GM19372 (cell line): ENCODE measurements around the gene DDX23.
"Not testable (repeated sequence)": the region's sequence is repeated elsewhere in the genome, so short reads cannot be mapped to it uniquely, and the experiment has no call there.

Experiments
- ATAC-seq: cut with Tn5 transposase; IDR thresholded peaks from one replicate; pipeline ENCODE4 v1.9.1; 2021; ENCODE audit warnings: mild to moderate bottlenecking, low read depth, moderate library complexity; ENCODE audit not compliant: unreplicated experiment

Gene DDX23

DNA sequence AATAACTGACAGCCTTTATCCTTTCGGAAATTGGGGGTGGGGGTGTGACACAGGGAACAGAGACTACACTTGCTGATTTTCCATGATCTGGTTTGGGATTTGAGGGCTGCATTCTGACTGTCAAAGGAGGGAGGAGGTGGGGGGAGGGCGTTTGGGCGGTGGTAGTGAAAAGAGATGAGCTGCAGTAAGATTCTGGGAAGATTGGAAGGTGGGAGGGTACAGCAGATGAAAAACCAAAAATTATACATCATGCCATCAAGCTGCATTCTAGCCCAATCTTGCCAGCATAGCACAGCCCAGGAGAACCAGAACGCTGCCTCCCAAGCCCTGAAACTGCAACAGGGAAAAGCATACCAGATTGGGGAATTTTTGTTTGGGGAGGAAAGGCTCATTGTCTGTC, 11.3 kb upstream of the DDX23 start:
- ATAC-seq: no peak

DNA sequence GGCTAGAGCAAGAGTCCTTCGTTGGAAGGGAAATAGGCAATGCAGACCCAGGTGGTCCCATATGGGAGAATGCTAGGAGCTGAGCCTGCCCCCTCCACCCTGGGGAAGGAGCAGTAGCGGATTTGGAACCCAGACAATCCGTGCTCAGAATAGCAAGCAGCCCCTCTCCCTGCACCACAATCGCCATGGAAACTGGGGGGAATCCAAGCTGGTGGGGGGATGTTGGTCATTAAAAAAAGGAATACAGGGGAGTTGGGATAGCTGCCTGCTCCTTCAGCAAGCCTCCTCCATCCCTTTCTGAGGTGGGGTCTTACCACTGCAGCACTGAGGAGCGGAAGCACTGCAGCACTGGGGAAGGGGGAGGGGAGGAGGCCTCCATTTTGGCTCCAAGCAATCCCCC, 10.8 kb upstream of the DDX23 start:
- ATAC-seq: no peak

DNA sequence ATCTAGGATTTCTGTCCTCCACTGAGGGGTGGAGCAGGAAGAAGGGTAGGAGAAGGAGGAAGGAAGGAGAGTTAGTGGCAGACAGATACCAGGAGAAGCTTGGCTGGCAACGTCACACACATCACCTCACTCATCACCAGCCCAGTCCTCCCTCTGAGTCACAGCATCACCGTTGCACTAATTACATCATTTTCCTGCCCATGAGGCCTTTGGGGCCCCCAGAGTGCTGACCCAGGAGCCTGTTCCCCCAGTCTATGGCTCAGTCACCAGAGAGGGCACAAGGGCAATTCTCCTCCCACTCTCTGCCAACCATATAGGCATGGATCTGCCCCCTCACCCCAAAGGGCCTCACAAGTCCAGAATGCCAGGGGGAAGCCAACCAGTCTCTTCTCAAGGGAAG, 9.1 kb upstream of the DDX23 start:
- no peak for ATAC-seq

DNA sequence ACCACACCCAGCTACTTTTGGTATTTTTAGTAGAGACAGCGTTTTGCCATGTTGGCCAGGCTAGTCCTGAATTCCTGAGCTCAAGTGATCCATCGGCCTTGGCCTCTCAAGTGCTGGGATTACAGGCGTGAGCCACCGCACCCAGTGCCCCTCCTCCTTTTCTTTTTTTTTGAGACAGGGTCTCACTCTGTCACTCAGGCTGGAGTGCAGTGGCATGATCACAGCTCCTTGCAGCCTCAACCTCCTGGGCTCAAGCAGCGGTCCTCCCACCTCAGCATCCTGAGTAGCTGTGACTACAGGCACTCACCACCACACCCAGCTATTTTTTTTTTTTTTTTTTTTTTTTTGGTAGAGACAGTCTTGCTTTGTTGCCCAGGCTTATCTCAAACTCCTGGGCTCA, 8.3 kb upstream of the DDX23 start:
- not testable (repeated sequence) for ATAC-seq

DNA sequence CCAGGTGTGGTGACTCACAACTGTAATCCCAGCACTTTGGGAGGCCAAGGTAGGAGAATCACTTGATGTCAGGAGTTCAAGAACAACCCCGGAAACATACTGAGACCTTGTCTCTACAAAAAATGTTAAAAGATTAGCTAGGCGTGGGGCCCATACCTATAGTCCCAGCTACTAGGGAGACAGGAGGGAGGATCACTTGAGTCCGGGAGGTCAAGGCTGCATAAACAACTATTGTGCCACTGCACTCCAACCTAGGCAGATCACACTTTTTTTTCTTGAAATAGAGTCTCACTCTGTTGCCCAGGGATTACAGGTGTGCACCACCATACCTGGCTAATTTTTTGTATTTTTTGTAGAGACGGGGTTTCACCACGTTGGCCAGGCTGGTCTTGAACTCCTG, 7.6 kb upstream of the DDX23 start:
- ATAC-seq: no peak

DNA sequence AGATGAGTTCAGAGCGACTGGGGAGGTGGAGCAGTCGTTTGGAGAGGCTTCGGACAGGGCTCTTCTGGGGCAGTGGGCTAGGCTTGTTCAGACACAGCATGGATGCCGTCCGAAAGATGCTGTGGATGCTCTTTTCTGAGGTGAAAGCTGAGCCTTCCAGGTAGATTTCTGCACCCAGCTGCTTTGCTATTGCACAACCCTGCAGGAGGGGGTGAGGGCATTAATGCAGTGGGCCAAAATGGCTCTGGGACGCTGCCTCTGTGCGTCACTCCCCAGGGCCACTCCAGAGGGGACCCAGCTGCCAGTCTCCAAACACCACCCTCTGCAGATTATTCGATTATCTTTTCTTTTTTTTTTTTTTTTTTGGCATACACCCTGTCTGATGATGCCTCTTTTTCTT, 6.1 kb upstream of the DDX23 start:
- ATAC-seq: no peak

DNA sequence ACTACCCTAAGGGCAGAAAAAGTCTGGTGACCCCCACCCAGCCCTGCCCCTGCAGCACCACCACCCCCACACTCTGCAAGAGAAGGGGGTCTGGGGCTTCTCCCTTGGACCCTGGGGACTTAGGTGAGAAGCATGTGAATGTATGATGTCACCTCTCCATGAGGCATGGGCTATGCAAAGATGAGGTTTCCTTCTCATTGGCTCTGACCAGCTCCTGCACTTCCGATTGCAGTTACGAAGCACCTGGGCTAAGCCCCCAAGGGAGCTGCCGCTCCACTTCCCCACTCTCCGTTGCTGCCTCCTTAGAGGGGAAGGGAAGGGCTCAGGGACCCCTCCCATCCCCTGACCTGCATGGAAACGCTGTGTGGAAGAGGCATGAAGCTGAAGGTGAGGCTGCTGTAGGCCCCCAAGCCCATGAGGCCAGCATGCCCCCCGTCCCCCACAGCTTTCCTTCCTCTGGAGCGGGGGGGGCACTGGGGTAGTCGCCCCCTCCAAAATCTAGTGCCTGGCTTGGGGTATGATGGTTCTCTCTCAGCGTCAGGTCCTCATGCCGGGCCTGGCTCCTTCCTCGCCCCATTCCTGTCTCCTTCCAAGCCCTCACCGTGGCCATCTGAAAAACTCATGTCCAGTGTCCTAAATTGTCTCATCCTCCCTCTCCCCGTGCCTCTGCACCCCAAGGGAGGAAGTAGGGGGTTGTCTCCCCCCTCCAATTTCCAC, 5.5 kb upstream of the DDX23 start:
- ATAC-seq: no peak

DNA sequence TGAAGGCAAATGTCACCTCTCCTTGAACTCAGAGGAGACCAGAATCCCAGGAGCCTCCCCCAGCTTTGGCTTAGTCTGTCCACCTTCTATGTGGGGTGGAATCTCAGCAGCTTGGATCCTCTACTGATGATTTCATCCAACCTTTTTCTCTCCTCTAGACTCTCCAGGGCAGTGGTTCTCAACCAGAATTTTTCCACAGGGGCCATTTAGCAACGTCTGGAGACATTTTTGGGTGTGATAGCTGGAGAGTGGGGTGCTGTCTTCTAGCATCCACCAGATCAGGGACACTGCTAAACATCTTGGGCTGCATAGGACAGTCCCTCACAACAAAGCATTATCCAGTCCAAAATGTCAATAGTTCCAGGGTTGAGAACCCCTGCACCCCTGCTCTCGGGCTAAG, 4.4 kb upstream of the DDX23 start:
- ATAC-seq: no peak

DNA sequence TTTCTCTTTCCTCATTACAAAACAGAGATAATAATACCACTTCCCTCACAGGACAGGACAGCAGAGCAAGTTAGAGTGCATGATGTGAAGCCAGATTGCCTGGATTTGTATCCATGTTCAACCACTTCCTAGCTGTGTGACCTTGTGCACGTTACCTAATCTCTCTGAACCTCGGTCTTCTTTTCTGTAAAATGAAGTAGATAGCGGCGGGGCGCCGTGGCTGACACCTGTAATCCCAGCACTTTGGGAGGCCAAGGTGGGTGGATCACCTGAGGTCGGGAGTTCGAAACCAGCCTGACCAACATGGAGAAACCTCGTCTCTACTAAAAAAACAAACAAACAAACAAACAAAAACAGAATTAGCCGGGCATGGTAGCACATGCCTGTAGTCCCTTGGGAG, 3.0 kb upstream of the DDX23 start:
- not testable (repeated sequence) for ATAC-seq

DNA sequence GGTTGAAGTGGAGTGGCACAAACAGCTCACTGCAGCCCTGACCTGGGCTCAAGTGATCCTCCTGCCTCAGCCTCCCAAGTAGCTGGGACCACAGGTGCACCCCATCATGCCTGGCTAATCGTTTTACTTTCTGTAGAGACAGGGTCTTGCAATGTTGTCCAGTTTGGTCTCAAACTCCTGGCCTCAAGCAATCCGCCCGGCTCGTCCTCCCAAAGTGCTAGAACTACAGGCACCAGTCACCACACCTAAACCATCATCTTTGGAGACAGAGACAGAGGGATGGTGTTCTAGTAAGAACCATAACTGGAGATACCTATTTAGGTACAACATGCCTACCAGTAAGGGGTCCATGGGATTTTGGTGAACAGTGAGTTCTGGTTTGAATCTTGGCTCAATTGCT, 2.5 kb upstream of the DDX23 start:
- ATAC-seq: no peak

DNA sequence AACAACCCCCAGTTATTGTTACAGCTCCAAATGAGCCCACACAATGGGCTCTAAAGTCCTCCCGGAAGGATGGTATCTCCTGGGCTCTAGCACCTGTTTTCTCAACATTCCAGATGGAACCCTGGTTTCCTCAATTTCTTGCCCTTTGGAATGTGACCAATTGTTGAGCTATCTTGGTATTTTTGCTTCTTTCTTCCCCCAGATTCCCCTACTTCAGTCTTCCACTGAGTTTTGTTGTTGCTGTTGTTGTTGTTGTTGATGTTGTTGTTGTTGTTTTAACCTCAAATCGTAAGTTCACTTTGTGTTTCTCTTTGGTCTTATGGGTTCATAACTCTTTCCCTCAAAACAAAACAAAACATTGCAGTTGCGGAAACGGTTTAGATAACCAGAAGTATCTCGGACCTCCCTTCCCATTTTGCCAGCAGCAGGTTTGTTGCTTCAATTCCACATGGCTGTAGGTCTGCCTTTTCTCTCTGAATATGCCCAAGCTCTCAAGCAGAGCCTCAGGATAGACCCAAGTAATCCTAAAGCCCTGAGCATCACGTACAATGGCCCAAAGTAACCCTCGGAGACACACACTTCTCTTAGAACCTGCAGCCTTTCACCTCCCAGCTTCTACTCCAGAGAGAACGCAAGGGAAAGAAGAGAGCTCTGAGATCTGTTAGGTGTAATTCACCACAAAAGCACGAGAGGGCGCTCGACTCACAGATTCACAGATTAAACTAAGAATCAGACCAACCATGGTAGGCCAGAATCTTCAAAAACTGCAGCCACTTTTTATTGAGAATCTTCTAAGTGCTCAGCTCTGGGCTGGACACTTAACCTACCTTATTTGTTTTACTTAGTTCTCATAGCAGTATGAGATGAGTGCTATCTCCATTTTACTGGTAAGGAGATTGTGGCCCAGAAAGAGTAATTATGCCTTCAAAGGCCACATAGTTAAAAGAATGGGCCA, 1.0 kb upstream of the DDX23 start:
- ATAC-seq: peak; percentile 40

DNA sequence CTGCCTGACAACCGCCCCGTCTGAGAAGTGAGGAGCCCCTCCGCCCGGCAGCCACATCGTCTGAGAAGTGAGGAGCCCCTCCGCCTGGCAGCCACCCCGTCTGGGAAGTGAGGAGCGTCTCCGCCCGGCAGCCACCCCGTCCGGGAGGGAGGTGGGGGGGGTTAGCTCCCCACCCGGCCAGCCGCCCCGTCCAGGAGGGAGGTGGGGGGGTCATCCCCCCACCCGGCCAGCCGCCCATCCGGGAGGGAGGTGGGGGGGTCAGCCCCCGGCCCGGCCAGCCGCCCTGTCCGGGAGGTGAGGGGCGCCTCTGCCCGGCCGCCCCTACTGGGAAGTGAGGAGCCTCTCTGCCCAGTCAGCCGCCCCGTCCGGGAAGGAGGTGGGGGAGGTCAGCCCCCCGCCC, 9.9 kb downstream of the DDX23 start:
- not testable (repeated sequence) for ATAC-seq

DNA sequence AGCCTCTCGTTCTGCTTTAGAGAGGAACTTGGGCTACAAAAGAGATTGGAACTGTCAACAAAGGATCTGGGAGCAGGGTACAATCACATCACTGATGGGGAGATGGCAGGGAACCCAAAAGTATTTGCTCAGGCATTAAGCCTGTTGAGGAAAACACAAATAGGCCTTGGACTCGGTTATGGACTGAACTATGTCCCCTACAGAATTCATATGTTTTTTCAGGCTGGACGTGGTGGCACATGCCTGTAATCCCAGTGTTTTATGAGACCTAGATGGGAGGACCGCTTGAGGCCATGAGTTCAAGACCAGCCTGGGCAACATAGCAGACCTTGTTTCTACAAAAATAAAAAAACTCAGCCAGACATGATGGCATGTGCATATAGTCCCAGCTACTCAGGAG, 13.9 kb downstream of the DDX23 start:
- ATAC-seq: no peak

DNA sequence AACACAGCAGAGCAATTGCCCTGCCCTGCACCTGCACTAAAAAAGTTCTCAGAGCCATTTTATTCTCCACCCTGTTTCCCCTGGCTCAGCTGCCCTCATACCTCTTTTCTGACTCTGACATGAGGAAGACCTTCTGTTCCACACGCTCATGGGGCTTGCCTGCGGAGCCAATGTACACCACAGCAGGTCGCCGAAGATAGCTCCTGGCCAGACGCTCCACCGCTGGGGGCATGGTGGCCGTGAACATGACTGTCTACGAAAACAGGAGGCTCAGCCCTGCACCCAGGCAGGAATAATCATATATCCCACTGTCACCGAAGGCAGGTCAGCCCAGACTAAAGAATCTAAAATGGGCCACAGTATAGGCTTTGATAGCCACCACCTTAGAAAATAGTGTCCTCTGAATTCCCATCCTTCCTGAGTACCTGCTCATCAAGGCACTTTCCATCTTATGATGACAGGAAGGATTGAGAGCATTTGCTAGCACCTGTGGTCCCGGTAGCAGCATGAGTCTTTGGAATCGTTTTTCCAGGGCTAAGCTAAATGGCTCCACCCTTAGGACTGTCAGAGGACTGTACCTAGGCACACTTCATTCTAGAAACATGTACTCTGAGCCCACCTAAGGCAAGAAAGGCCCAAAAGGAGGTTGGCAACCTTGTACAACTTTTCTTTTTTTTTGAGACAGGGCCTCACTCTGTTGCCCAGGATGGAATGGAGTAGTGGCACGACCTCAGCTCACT, 19.5 kb downstream of the DDX23 start:
- ATAC-seq: no peak

DNA sequence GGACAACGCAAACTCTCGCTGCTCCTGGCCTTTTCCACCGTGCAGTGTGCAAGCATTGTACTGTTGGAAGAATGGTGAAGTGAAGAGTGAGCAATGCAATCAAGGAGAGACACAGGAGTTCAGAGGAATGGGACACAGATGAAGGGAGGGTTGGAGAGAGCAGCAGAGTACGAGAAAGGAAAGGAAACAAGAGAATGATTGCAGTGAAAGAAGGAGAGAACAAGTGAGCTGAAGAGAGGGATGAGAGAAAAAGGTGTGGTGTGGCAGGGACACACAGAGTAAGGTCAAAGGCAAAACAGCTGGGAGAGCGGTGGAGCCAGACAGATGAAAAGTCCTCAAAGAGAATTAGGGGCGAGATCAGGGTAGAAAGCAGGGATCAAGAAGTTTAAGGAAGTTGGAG, 20.7 kb downstream of the DDX23 start:
- no peak for ATAC-seq

DNA sequence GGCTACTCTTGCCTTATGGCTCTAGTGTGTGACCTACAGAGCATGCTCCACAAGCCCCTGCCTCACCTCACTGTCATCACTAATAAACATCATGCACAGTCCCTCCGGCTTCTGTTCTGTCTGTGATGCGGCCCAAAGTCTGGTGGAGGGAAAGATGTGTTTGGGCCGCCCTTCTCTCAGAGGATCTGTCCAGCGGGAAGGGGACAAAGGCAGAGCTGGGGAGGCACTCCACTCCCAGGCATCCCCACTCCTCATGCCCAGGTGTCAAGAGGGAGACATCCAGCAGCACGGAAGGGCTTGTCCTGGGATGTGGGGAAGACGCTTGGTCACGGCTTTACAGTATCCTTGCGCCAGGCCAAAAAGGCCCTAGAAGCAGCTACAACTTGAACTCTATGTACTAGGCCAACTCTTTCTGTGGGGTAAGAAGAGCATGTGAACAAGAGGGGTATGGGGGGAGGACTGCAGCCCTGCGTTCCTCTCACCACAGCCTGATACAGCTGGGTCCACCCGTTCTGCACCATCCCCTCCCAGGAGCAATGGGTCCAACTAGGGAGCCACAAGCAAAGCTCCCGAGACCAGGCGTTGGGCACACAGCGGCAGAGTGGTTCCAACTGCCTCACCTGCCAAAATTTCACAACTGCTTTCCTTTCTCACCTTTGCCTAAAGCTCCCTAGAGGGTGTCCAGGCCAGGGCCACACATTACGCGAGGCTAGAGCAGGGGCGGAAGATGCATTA, 23.0 kb downstream of the DDX23 start:
- no peak for ATAC-seq

DNA sequence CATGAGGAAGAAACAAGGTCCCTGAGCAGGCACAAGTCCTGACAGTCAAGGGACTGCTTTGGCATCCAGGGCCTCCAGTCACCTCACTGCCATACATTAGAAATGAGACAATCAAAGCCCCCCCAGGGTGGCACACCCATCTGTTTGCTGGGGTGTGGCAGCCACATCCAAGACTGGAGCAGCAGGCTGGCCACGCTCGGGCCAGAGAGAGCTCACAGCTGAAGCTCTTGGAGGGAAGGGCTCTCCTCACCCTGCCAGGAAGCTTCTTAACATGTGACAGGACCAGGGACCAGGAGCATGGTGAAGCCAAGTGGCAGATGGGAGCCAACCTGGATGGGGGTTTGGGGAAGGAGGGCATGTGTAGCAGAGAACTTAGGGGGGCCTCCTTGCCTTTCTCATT, 23.7 kb downstream of the DDX23 start:
- no peak for ATAC-seq

DNA sequence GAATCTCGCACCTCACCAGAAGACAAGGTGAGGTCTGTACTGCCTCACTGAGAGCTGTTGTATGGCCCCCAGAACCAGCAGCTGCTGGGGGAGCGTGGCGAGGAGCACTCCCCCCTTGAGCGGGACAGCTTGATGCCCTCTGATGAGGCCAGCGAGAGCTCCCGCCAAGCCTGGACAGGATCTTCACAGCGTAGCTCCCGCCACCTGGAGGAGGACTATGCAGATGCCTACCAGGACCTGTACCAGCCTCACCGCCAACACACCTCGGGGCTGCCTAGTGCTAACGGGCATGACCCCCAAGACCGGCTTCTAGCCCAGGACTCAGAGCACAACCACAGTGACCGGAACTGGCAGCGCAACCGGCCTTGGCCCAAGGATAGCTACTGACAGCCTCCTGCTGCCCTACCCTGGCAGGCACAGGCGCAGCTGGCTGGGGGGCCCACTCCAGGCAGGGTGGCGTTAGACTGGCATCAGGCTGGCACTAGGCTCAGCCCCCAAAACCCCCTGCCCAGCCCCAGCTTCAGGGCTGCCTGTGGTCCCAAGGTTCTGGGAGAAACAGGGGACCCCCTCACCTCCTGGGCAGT, 24.4 kb downstream of the DDX23 start:
- no peak for ATAC-seq

DNA sequence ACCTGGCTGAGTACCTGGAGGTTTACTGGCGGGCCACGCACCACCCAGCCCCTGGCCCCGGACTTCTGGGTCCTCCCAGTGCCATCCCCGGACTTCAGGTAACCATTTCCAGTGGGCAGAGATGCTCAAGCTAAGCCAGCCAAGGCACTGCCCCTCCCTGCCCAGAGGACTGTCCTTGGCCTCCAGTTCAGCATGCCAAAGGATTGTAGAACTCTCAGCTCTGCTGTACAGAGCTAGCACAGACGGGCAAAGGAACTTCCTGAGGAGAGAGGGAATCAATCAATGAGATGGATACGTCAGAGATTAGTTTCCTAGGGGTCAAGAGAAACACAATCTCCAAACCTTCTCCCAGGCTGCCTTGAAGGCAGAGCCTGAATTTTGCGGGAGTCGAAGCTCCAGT, 24.9 kb downstream of the DDX23 start:
- ATAC-seq: no peak

DNA sequence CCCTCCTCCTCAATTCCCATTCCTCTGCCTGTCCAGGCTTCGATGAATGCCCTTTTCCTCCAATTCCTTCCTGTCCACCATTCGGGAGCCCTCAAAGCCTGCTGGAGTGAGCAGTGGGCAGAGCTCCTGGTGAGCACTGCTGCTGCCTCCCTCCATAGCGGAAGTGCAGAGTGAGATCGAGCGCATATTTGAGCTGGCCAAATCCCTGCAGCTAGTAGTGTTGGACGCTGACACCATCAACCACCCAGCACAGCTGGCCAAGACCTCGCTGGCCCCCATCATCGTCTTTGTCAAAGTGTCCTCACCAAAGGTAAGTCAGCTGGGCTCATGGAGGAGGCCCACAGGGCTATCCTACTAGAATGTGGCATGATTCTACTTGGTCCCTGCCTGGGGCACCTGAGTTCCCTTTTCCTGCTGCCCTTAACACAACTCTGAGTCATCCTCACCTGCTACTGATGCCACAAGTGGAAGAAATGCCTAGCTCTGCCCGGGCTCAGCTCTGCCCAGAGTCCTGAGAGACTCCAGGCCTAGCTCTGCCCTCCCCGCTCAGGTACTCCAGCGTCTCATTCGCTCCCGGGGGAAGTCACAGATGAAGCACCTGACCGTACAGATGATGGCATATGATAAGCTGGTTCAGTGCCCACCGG, 25.6 kb downstream of the DDX23 start:
- ATAC-seq: no peak
